Motor neuron (in vitro differentiated cells): ENCODE data around the gene MTMR3. TPM values are rescaled to one million over a fixed set of nuclear protein-coding genes. Genes with fewer than 3 reads are reported as not detected.

ENCODE experiments used
- ATAC-seq, 8 experiments: fragments of 200-7000 bp; cut with Tn5 transposase; replicated peaks in 6 of 8; 2 replicates each; pipeline ENCODE4 v1.8.0; 2021; ENCODE audit warnings: mild to moderate bottlenecking in 8 of 8, moderate library complexity in 8 of 8
- H3K27ac ChIP-seq, 2 donors: fragments of 250-450 bp; sonication (Bioruptor Pico); 2 replicates each; pipeline ENCODE4 v1.9.0; 2021; ENCODE audit warnings: antibody characterized with exemption in 2 of 2, mild to moderate bottlenecking in 2 of 2, moderate library complexity in 1 of 2
- H3K4me1 ChIP-seq, 2 donors: fragments of 250-450 bp; sonication (Bioruptor Pico); replicated peaks in 1 of 2; 2 replicates each; pipeline ENCODE4 v1.6.1; 2021; ENCODE audit warnings: antibody characterized with exemption in 2 of 2, mild to moderate bottlenecking in 2 of 2, moderate library complexity in 1 of 2
- H3K4me3 ChIP-seq, 5 donors: fragments of 250-450 bp; sonication (Bioruptor Pico); 2 replicates each; pipeline ENCODE4 v1.9.0; 2021; ENCODE audit warnings: antibody characterized with exemption in 5 of 5, mild to moderate bottlenecking in 5 of 5, moderate library complexity in 4 of 5
- WGBS, 10 experiments: fragments of 450-650 bp; shearing (Covaris generic); methylation state at CpG; one replicate each; pipeline ENCODE4 v1.0.0; 2022; 5-methylcytosine and 5-hydroxymethylcytosine counted together
- in situ Hi-C, 9 experiments: fragments of 400-800 bp; cut with MboI; loops; one replicate each; pipeline ENCODE4 v1.15.0; 2021; ENCODE audit warnings: low sequenced_read_pairs in 9 of 9, low pct_unique_long_range_greater_than_20kb in 2 of 9; ENCODE audit not compliant: unreplicated experiment in 9 of 9
- total RNA-seq, 8 experiments: library from RNA; unstranded; fragments of 300-600 nt; gene quantifications; 2 replicates each; pipeline versions ENCODE4 v1.2.3 to v1.2.4, GENCODE V29; 2022

MTMR3 gene
- total RNA-seq, 8 experiments from 2014 or later = 16.9 to 50.3 (median 21.6) TPM

GRCh38 chr22:29934596-29934995 is 51.6 kb downstream of the MTMR3 start:
- in situ Hi-C loops = no loop called here
- Histone ChIP-seq H3K4me1 (no peaks in the 10 kb centered on the region), H3K4me3 (no peak overlapping the region), H3K27ac (no peak overlapping the region)
- 81 to 100% (median 95%) methylated on average over 1 to 2 of the region's 2 CpGs; no CpG with 5 or more reads in 1 of the 10 experiments for WGBS, 10 experiments
- ATAC-seq = no peak

DNA sequence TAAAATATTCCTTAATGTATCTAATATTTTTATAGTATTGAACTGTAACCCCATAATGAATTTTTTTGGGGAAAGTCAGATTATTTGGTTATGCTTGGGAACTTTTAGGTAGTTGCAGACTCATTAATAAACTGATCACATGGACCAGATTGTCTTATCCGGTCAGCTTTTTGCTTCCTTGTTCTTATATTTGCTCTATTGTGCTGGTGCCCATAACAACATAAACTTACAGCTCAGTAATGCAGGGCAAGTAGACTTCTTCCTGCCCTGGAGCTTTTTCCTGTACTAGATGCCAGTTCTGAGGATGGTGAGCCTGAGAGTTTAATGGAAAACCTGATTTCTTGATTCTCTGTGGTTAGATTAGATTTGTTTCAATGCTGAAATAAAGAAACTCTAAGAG is 53.2 kb downstream of the MTMR3 start:
- 33 to 100% (median 73%) methylated on average over 1 of the region's 1 CpG; no CpG with 5 or more reads in 5 of the 10 experiments for WGBS, 10 experiments
- Histone ChIP-seq H3K4me3 (no peak overlapping the region), H3K27ac (no peak overlapping the region), H3K4me1 (no peaks in the 10 kb centered on the region)
- ATAC-seq = peak in 3 of 8 experiments; percentile 24 to 92 (median 58)
- in situ Hi-C loops = no loop called here

DNA sequence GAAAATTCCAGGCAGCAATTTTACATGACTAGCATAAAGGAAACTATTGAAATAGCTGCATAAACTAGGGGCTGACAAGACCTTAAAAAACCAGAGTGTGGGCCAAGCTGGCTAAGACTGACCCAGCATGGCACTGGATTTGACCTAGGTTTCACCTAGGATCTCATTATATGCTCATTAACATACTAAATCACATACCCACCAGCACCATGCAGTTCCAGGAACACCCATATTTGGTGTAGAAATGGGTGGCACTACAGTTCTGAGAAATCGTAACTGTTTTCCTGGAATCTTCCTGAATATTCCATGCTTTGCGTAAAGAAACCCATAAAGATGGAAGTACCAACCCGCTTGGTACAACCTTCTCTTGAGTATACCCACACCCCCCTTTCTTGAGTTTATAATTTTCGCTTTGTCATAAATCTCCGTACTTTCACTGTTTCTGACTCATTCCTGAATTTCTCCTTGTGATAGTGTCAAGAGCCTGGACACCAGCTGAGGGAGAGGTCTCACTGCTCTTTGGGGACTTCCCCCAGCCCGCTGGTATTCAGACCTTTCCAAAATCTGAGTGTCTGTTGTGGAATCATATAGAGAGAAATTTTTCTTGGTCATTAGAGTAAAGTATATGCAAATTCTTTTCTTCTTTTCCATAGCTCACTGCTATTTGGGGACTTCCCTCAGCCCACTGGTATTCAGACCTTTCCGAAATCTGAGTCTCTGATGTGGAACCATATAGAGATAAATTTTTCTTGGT is 55.1 kb downstream of the MTMR3 start:
- no peak overlapping the region for H3K27ac ChIP-seq
- in situ Hi-C loops = no loop called here
- peaks cover 3 to 7% of the 10 kb centered on the region in 2 donors for H3K4me1 ChIP-seq
- peak in 3 of 8 experiments; percentile 90 to 93 (median 93) for ATAC-seq
- 29 to 100% (median 88%) methylated on average over 1 to 7 of the region's 7 CpGs; no CpG with 5 or more reads in 1 of the 10 experiments for WGBS, 10 experiments
- H3K4me3 ChIP-seq = no peak overlapping the region

DNA sequence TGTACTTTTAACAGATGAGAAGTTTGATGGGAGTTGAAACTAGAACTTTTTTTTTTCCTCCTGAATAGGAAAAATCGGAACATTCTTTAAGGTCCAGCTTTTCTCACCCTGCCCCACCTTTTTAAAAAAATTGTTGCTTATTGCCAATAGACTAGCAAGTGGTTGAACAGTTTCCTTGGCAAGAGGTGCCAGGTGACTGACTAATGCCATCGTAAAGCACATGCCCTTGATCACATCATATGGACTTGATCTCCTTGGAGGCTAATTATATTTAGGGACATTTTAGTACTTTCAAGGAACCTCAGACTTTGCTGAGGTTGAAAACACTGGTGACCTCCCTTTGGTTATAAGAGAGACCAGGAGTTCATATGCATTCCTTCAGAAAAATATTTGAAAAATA is 57.6 kb downstream of the MTMR3 start:
- H3K27ac ChIP-seq = no peak overlapping the region
- H3K4me3 ChIP-seq = no peak overlapping the region
- H3K4me1 ChIP-seq = peaks cover 3 to 11% of the 10 kb centered on the region in 2 donors
- ATAC-seq = no peak
- WGBS, 10 experiments = 85 to 100% (median 96%) methylated on average over 1 to 2 of the region's 2 CpGs; no CpG with 5 or more reads in 4 of the 10 experiments
- in situ Hi-C loops = no loop called here

- 73 to 100% (median 94%) methylated on average over 1 to 2 of the region's 2 CpGs for WGBS, 10 experiments
- no peak for ATAC-seq
- H3K4me1 ChIP-seq = peaks cover 13 to 18% of the 10 kb centered on the region in 2 donors
- no peak overlapping the region for H3K27ac ChIP-seq
- in situ Hi-C loops = no loop called here
- no peak overlapping the region for H3K4me3 ChIP-seq
These were observed 61.4 kb downstream of the MTMR3 start for GRCh38 chr22:29944339-29944738.

DNA sequence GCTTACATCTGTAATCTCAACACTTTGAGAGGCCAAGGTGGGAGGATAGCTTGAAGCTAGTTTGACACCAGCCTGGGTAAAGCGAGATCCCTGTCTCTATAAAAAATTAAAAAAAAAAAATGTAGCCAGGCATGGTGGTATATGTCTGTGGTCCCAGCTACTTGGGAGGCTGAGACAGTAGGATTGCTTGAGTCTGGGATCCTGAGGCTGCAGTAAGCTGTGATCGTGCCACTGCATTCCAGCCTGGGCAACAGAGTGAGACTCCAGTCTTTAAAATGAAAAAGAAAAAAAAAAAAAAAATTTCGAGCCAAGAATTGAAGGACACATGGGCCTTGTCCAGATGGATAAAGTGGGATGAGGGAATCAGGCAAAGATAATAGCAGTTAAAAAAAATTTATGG is 62.5 kb downstream of the MTMR3 start:
- Histone ChIP-seq H3K4me1 (peaks cover 13 to 23% of the 10 kb centered on the region in 2 donors), H3K27ac (no peak overlapping the region), H3K4me3 (no peak overlapping the region)
- in situ Hi-C loops = no loop called here
- WGBS, 10 experiments = 52 to 100% (median 90%) methylated on average over 1 to 3 of the region's 3 CpGs
- ATAC-seq = no peak

- Histone ChIP-seq H3K27ac (no peak overlapping the region), H3K4me1 (peaks cover 13 to 23% of the 10 kb centered on the region in 2 donors), H3K4me3 (no peak overlapping the region)
- WGBS, 10 experiments = 67 to 100% (median 88%) methylated on average over 1 to 2 of the region's 2 CpGs; no CpG with 5 or more reads in 1 of the 10 experiments
- no peak for ATAC-seq
- in situ Hi-C loops = no loop called here
These were observed 63.2 kb downstream of the MTMR3 start for GRCh38 chr22:29946220-29946619.

- in situ Hi-C loops = no loop called here
- H3K4me1 ChIP-seq = peaks cover 13 to 27% of the 10 kb centered on the region in 2 donors
- WGBS, 10 experiments = 28 to 100% (median 50%) methylated on average over 1 to 4 of the region's 4 CpGs; no CpG with 5 or more reads in 1 of the 10 experiments
- peak in 3 of 8 experiments; percentile 68 to 84 (median 72) for ATAC-seq
- H3K4me3 ChIP-seq = no peak overlapping the region
- no peak overlapping the region for H3K27ac ChIP-seq
These were observed 64.7 kb downstream of the MTMR3 start for GRCh38 chr22:29947410-29948384.

GRCh38 chr22:29948385-29948769 is 65.4 kb downstream of the MTMR3 start:
- ATAC-seq = peak in 3 of 8 experiments; percentile 53 to 84 (median 74)
- 0 to 100% (median 61%) methylated on average over 1 of the region's 1 CpG; no CpG with 5 or more reads in 2 of the 10 experiments for WGBS, 10 experiments
- H3K4me1 ChIP-seq = peaks cover 13 to 22% of the 10 kb centered on the region in 2 donors
- H3K27ac ChIP-seq = no peak overlapping the region
- no peak overlapping the region for H3K4me3 ChIP-seq
- in situ Hi-C loops = no loop called here

DNA sequence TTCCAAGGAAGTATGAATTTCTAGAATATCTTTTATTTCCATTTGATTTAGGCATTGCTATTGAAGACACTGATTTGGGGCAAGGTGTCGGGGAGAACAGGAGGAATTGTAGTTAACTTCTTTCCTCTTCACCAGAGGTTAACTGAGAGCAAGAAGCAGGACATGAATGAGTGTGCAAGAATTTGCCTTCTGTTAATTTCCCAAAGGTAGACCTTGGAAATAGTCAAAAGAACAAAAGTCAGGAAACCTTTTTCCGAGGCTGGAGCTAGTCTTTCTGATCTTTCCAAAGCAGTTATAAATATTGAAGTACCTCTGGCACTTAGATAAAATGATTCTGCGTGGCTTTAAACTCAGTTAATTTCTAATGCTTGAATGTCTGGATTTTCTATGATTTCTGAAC is 66.9 kb downstream of the MTMR3 start:
- ATAC-seq = no peak
- Histone ChIP-seq H3K4me1 (peaks cover 13 to 20% of the 10 kb centered on the region in 2 donors), H3K27ac (no peak overlapping the region), H3K4me3 (no peak overlapping the region)
- WGBS, 10 experiments = 53 to 100% (median 80%) methylated on average over 1 to 3 of the region's 3 CpGs
- in situ Hi-C loops = no loop called here

GRCh38 chr22:29951791-29952413 is 68.9 kb downstream of the MTMR3 start:
- ATAC-seq = peak in 6 of 8 experiments; percentile 16 to 63 (median 51)
- WGBS, 10 experiments = 62 to 100% (median 78%) methylated on average over 2 to 8 of the region's 8 CpGs
- Histone ChIP-seq H3K27ac (no peak overlapping the region), H3K4me3 (no peak overlapping the region), H3K4me1 (peaks cover 9 to 20% of the 10 kb centered on the region in 2 donors)
- in situ Hi-C loops = no loop called here

GRCh38 chr22:29954203-29954855 is 71.4 kb downstream of the MTMR3 start:
- WGBS, 10 experiments = 81 to 100% (median 97%) methylated on average over 3 to 8 of the region's 9 CpGs
- Histone ChIP-seq H3K4me3 (no peak overlapping the region), H3K27ac (no peak overlapping the region), H3K4me1 (peaks cover 4 to 13% of the 10 kb centered on the region in 2 donors)
- ATAC-seq = no peak
- in situ Hi-C loops = no loop called here
